Measurements from ENCODE around the gene APOBEC3A.

GRCh38 chr22:38948181-38948940, 9.0 kb upstream of the APOBEC3A start:
- TF ChIP-seq CTCF (IDR thresholded peaks at IDR 0.05; ENCODE audit: poor library complexity) = no peak
- TF ChIP-seq EZH2phosphoT487 (IDR thresholded peaks at IDR 0.05; ENCODE audit: low read depth, severe bottlenecking, unreplicated experiment) = no peak

All from hepatocyte (in vitro differentiated cells).